Ovary (tissue), 3 donors: ENCODE results near the gene MAPK1.

Experiments used
- EP300 ChIP-seq: sonication (generic); formaldehyde crosslinking; IDR thresholded peaks from one replicate; pipeline ENCODE4 v1.6.1; 2017; ENCODE audit warnings: antibody characterized with exemption
- POLR2A ChIP-seq: fragments of 450-650 bp; IDR thresholded peaks from one replicate; pipeline ENCODE4 v1.6.1; 2017; ENCODE audit warnings: antibody characterized with exemption, mild to moderate bottlenecking, moderate library complexity
- TF ChIP-seq, protein P1 (sequence below), 3 donors: fragments of 450-650 bp in 2 of 3; fragments of 200-600 bp in 1 of 3; IDR thresholded peaks; one replicate each; pipeline versions ENCODE4 v1.5.1 to v1.8.0; 2016 to 2022; ENCODE audit warnings: antibody characterized with exemption in 3 of 3, mild to moderate bottlenecking in 1 of 3
- donor health status: DM: no; HTN: no; CAD: no.

- TF ChIP-seq POLR2A: no peak
- TF ChIP-seq, protein P1, sequence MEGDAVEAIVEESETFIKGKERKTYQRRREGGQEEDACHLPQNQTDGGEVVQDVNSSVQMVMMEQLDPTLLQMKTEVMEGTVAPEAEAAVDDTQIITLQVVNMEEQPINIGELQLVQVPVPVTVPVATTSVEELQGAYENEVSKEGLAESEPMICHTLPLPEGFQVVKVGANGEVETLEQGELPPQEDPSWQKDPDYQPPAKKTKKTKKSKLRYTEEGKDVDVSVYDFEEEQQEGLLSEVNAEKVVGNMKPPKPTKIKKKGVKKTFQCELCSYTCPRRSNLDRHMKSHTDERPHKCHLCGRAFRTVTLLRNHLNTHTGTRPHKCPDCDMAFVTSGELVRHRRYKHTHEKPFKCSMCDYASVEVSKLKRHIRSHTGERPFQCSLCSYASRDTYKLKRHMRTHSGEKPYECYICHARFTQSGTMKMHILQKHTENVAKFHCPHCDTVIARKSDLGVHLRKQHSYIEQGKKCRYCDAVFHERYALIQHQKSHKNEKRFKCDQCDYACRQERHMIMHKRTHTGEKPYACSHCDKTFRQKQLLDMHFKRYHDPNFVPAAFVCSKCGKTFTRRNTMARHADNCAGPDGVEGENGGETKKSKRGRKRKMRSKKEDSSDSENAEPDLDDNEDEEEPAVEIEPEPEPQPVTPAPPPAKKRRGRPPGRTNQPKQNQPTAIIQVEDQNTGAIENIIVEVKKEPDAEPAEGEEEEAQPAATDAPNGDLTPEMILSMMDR (IDR thresholded peaks at IDR 0.05): no peak
- no peak for TF ChIP-seq EP300
Measured at GRCh38 chr22:21816787-21817496, 50.5 kb downstream of the MAPK1 start.
